GM19468 (cell line): ENCODE data around the gene COL5A2.

ENCODE experiments used
- ATAC-seq: cut with Tn5 transposase; IDR thresholded peaks from one replicate; pipeline ENCODE4 v1.9.1; 2021; ENCODE audit warnings: mild to moderate bottlenecking, moderate library complexity, moderate number of reproducible peaks; ENCODE audit not compliant: unreplicated experiment; ENCODE audit errors: extremely low read depth

COL5A2 gene

DNA sequence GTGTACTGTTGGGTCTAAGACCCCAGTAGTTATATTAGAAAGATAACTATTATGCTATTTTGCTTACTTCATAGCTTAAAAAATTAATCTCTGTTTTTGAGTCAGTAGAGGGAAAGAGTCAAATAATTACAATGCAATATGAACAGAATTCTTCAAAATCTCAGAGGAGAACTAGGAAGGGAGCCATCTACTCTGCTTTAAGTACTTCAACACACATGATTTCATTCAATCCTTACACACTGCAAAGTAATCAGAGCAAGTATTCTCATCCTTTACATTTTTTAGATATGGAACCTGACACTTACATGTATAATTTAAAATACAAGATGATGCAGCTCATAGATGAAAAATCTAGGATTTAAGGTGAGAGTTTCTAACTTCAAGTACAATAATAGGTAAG is 27.7 kb downstream of the COL5A2 start:
- no peak for ATAC-seq

DNA sequence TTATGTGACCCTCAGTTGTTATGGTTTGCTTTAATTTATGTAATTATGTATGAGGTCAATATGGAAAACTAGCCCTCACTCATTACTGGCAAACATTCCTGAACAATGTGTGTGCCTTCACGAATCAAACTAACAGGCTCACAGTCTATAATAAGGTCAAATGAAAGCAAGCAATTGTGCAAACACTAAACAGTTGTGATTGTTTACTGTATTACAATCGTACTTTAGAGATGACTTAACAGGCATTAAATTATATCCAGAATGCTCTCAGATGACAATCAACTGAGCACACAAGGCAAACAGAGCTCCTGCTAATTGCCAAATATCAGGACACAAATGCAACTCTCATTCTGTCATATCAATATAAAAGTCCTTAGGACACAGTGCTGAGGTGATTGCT is 29.5 kb downstream of the COL5A2 start:
- no peak for ATAC-seq

DNA sequence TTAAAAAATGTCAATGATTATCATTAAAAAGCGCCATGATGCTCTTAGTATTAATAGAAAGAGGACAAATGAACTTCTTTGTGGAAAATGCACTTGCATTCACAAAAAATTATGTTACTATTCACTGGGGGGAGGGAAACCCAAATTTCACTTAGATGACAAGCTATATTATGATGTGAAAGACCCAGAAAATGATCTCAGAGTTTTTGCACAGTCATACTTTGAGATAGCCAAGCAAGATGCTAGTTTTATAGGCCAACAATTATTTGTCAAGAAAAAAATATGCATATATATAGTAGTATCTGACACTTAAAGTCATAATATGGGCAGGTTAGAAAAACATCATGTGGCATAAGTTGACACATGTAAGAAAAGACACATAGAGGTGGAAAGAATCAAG is 31.6 kb downstream of the COL5A2 start:
- ATAC-seq: no peak

DNA sequence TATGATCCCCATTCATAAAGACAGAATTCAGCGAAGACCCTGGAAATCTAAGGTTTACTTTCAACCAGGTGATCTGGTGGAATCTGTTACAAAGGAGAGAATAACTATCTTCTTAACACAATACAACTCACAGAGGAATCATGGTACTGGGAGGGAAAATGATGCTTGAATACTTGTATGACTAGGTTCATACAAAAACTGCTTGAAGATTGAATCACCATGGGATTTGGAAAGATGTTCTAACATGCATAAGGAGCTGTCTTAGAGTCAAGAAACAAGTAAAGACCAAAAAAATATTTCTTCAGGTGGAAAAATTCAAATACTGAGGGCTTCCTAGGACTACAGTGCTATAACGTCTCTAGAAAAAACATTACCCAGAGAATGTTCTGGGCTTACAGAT is 32.2 kb downstream of the COL5A2 start:
- no peak for ATAC-seq

DNA sequence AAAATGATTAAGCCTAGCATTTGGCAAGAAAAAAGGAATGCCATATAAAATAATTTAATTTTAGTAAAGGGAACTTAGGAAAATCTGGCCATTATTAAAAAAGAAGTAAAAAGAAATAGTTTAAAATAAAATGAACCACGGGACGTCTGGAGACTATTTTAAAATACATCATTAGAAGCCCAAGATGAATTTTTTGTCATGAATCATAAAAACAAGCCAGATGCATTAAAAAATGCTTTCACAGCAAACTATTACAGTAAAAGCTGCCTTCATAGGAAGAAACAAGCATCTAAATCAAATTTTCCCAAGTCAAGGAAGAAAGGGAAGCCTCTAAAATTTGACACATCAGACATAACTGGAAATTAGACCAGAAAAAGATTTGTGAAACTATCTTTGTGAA is 33.0 kb downstream of the COL5A2 start:
- no peak for ATAC-seq

DNA sequence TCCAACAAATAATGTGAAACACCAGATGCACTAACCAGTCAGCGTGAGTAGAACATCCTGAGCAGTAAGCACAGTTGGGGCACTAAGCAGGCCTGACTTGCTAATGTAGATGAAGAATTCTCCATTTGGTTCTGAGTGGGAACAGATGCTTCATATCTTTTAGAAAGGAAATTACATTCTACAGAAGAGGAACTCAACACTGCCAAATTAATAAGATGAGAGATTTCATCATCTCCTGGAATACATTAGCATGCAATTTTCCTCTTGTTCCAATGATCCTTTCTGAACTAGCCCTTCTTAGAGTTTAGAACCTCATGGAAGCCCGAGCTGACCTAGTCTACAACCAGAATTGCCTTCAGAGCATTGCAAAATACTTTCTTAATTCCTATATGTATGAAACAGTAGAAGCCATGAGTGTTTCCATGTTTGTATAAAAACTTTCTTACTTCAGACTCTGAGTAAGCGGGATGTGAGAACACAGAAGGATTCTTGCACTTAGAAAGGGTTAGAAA is 34.8 kb downstream of the COL5A2 start:
- no peak for ATAC-seq

DNA sequence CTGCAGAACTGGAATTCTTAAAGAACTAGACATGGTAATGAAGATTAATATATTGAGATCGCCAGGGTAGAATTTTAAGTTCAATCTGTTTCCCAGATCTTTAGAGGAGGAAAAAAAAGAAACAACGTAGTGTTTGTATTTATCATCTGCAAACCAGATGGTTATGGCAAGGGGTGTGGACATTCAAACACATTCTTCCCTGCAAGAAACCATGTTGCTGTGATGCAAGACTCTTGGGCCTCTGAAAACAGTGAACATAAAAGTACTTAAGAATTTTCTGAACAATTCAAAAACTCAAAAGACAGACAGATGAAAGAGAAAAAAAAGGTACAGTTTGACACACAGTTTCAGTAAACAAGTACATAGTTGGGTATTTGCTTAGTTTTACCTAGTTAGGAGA is 35.6 kb downstream of the COL5A2 start:
- no peak for ATAC-seq

DNA sequence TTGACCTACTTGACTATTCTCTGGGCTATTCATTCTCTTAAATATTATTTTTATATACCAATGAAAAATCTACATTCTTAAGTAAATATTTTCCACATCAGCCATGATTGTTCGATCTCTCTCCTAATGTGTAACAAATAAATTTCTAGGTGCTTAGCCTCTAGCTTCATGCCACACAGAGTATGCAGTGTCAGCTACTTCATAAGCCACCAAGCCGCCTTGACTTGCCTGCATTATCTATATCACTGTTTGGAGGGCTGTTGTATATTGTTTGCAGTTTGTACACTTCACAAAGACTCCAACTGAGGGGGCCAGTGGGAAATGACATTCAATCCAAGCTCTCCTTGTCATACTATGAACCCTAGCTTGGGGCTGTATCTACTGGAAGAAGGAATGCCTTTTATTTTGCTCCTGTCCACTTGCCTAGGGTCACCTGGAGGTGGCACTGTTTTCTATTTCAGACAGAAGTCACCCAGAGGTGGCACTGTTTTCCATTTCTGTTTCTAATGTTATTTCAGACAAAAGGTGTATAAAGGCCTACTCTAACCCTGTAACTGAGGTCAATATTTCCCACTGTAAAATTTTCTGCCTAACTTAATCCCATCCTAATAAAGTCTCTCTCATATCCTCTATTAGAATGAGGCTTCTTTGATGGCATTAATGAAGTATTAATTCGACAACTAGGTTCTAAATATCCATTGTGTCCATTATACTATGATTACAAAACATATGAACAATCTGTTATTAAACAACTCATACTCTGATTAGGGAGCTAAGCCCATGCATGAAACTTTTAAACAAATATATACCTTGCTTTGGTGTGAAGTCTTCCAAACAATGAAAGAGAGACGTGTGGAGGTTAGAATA is 36.4 kb downstream of the COL5A2 start:
- peak; percentile 95 for ATAC-seq

DNA sequence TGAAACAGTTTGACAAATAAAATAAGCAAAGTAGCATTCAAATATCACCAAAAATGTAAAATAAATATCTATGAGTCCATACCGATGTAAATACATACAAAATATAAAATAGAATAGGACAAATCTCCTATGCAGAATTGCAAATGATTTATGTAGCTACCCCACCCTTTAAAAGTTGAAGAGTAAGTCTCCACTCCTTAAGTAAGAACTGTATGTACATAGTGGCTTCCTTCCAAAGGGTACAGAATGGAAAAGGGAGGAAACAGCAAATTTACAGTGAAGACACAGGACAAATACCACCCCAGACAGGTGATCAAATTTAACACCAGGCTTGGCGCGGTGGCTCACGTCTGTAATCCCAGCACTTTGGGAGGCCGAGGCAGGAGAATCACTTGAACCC is 40.8 kb downstream of the COL5A2 start:
- ATAC-seq: no peak

DNA sequence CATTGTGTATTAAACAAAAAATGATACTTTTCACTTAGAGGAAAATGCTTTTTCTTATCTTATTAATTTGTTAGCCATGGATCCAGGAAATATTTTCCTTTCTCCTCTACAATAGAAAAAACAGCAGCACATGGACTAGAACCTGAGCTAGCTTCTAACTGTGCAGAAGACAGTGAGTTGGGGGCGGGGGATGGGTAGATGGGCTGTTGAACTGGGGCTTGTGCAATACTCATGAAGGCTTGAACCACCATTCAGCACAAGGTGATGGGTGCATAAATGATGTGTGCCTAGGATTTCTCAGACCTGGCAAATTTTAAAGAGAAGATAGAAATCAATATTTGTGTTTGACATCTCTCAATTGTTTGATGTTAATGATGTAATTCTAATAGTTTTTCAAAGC is 42.0 kb downstream of the COL5A2 start:
- no peak for ATAC-seq

DNA sequence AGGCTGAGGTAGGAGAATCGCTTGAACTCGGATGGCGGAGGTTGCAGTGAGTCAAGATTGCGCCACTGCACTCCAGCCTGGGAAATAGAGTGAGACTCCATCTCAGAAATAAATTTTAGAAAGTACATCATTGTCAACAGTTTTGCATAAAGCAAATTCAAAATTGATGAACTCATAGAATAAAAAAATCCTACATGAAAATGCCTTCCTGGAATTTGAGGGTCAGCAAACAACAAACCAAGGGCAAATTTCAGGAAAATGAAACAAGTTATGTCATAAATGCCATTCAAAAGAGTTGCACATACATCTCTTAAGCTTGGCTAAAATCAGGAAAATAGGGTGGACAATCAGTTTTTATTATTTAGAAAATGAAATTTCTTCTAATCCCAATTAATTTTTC is 45.1 kb downstream of the COL5A2 start:
- ATAC-seq: no peak

DNA sequence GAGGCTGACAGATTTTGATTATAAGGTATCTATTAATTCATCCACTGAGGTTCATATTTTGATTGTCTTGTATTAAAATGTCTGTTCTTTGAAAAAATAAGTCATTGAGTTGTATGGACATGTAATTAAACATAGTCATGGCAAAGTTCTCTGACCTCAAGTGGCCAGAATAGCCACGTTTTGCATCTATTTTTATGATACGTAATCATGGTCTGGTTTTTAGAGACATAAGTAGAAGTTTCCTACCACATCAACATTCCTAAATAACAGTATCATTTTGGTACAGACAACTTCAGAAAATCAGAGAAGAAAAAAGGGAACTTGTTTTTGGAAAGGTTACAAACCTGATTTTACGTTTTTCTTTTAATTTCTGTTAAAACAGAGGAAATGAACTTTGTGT is 47.6 kb downstream of the COL5A2 start:
- no peak for ATAC-seq

DNA sequence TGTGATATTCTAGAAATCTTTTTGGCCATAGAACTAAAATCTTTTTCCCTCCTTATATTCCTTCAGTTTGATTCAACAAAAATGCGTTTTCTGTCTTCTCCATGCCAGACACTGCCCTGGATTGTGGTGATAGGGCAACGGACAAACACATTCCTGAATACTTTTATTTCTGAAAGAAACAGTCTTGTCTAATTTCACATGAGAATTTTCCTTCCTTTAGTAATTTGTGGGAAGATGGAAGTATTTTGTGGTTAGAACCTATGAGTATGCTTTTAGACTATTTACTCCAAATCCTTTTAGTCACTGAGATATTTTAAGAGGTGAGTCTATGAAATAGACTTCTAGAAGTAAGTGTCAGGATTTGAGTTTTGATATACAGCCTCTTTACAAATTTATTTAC is 49.6 kb downstream of the COL5A2 start:
- ATAC-seq: no peak

DNA sequence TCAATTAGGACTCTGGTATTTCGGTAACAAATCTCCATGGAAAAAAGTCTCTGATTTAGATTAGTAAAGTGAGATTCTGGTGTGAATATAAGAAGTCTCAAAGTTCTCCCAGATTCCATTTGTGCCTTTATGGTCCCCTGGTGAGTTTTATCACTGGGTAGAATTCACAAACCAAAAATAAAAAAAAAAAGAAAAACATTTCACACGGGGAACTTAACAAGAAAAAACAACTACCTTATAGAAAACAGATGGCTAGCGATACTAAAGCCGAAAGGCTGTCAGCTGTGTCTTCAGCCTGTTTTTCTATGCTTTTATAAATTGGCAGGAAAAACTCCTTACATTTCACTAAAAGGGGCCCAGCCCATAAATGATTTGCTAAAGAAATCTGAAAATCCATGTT is 50.6 kb downstream of the COL5A2 start:
- ATAC-seq: no peak

DNA sequence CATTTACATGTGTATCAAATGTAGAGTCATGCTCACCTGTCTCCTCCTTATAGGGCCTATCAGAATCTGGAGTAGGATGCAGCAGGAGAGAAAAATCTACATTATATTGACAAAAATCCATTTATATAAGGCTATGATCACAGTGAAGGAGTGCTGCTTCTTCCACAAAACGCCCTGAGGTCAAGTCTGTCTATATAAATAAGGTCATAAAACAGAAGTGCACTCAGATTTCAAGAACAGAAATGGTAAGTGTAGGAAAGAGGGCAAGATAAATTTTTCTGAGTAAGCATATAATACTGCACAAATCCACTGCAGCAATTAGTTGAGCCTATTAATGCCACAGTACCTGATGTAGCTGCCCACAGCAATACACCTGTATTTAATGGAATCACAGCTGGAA is 51.8 kb downstream of the COL5A2 start:
- no peak for ATAC-seq

DNA sequence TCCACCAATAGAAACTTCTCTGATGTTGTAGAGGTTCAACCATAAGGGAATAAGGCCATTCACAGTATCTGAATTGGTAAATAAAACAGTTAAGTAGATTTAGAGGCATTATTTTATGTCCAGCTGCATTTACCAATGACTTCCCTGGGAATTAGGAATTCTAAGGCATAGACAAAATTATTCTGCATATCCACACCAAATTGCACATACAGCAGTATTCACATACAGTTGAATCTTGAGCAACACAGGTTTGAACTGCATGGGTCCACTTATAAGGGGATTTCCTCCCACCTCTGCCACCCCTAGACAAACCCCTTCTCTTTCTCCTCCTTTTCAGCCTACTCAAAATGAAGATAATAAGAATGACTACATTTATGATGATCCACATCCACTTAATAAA is 54.4 kb downstream of the COL5A2 start:
- no peak for ATAC-seq

DNA sequence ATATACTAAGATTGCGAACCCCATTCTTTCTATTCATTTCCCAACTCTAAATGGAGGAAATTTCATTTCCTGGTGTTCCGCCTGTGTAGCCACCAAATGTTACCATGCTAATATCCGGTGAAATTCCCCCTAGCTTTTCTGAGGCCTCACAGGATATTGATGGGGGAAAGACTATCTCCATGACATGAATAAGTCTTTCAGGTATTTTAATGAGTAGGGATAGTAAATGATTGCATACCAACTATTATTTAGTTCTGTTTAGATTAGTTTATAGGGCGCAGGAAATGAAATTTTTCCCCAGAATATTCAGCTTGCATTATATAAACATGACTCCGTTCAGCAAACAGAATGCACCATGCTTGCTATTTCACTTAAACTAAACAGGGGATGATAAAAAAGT is 55.4 kb downstream of the COL5A2 start:
- ATAC-seq: no peak

DNA sequence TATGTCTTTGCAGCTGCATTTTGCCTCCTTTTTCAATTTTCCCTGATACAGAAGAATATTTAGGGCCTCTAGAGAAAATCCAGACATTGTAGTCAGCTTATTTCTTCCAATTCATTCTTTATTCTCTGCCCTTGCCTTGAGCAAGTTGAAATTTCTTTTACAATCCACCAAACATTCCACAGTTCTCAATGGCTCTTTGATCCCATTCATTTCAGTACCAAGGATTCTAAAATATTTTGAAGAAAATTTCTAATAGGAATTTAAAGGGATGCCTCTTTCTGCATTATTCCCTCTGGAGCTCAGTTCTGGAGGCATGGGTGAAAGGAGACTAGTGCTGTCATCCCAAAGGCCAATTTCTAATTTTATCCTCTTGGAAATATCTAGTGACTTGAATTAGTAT is 61.2 kb downstream of the COL5A2 start:
- ATAC-seq: no peak

DNA sequence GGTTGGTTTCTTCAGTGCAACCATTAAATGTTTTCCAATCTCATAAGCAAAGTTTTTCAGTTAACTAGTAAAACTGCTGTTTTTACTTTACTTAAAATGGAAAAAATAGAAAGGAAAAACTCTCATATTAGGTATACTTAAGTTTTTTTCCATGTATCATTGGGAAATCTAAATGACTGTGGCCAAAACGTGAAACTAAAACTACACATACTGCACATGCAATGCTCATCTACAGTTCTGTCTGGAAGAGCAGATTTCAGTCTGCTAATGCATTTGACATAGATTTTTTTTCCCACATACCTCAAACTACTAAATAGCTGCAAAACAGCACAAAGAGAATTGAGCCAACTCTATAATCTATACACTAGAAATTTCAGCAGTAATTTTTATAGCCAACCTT is 62.6 kb downstream of the COL5A2 start:
- no peak for ATAC-seq

DNA sequence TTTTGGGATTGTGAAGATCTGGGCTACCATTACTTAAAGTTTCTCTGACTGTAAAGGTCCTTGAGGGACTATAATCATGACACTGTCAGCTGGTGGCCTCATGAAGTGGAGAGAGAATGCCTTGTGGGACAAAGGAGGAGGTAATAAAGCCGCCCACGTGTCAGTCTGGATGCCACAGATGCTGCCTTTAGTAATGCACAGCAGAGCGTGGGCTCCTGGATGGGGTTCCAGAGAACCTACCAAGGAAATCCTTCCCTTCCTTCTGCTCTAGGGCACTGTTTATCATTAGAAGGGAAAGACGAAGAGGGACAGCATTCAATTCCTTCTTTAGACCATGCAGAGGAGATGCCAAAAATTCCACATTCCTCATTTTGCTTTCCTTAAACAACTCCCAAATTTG is 63.5 kb downstream of the COL5A2 start:
- no peak for ATAC-seq

DNA sequence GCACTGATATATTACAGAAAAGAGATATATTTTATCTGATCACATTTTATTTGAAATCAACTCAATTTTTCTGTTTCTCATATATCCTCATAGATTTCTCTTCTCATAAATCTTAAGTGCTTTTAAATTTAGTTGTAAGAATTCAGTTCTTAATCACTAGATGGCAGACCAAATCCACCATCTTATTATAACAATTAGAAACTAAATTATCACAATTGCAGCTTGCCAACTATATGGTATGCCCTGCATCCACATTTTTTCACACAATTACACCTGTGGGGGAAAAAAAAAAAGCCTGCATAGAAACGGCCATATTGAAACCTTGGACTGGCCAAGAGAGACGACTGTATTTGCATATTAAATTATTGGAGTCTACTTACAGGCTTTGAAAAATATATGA is 64.4 kb downstream of the COL5A2 start:
- no peak for ATAC-seq

DNA sequence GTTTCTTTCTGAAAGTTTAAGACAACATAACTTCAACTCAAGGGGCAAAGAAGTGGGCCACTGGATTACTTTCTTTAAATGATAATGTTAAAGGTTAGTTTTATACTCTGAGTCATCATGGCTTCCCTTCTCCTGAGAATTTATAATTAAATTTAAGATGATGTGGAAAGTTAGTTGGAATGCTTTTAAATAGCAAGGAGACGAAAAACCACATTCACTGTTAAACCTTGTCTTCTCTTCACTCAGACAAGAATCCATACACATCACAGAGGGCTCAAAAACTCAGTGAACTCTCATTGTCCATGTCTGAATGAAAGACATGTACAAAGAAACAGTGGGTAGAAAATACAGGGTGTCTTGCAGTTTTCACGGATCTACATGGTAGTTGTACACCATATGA is 65.6 kb downstream of the COL5A2 start:
- ATAC-seq: no peak
